K562 (cell line): ENCODE results near the gene SPDL1. TPM values are rescaled to one million over a fixed set of nuclear protein-coding genes. Genes with fewer than 3 reads are reported as not detected.

Source experiments
- ATAC-seq: fragments of 200-7000 bp; cut with Tn5 transposase; 3 replicates; pipeline ENCODE4 v1.9.1; 2020; ENCODE audit warnings: moderate library complexity
- BruUV-seq: library from RNA; stranded (reverse); fragments of 400-500 nt; replicated peaks from 2 replicates; lab custom pipeline; 2021; lab: Mats Ljungman, UMichigan
- CTCF ChIA-PET: fragments of 300-600 bp; formaldehyde crosslinking; extraction: SDS; loops from one replicate; lab custom pipeline; 2021; ENCODE audit warnings: low intra/inter-chr PET ratio; lab: Yijun Ruan, JAX
- POLR2A ChIA-PET: fragments of 300-600, 350-650 bp; sonication (Branson Sonifier 250); formaldehyde crosslinking; extraction: SDS; loops from one replicate; lab custom pipeline; 2021; ENCODE audit warnings: antibody characterized with exemption, inconsistent platforms; lab: Yijun Ruan, JAX
- DNase-seq, 4 experiments: peaks; one replicate each; pipeline versions ENCODE4 v3.0.0 to v3.0.0-alpha.2; 2011 to 2018; ENCODE audit warnings: low spot score in 3 of 4, mixed read lengths in 3 of 4; ENCODE audit errors: extremely low read depth in 1 of 4
- FAIRE-seq: peaks from 2 replicates; lab custom pipeline; 2011; peaks lifted over from hg19 to GRCh38; lab: Jason Lieb, UNC
- H2AFZ ChIP-seq: 2 replicates; pipeline ENCODE4 v1.6.0; 2011; ENCODE audit warnings: low read depth, low read length, control low read depth, inconsistent platforms
- H3K27ac ChIP-seq: fragments of 200-600 bp; 3 replicates; pipeline ENCODE4 v1.8.0; 2011; ENCODE audit warnings: low read depth, mild to moderate bottlenecking, control low read depth, inconsistent platforms, low read length, moderate library complexity, mixed read lengths; ENCODE audit errors: extremely low read depth
- H3K27me3 ChIP-seq, 2 experiments: fragments of 300-600 bp in 1 of 2; 2 replicates in 1 of 2; 3 replicates in 1 of 2; pipeline versions ENCODE4 v1.6.0 to v1.8.0; 2011; ENCODE audit warnings: inconsistent platforms in 2 of 2, low read length in 2 of 2, mild to moderate bottlenecking in 1 of 2, mixed read lengths in 1 of 2, moderate library complexity in 1 of 2; ENCODE audit not compliant: control insufficient read depth in 2 of 2, insufficient read depth in 2 of 2
- H3K36me3 ChIP-seq: fragments of 300-600 bp; 3 replicates; pipeline ENCODE4 v1.8.0; 2011; ENCODE audit warnings: mild to moderate bottlenecking, low read length, inconsistent platforms; ENCODE audit not compliant: control insufficient read depth, insufficient read depth
- H3K4me1 ChIP-seq, 2 experiments: fragments of 200-600 bp in 1 of 2; replicated peaks in 1 of 2; 2 replicates in 1 of 2; 3 replicates in 1 of 2; pipeline versions ENCODE4 v1.5.1 to v1.8.0; 2011; ENCODE audit warnings: inconsistent platforms in 2 of 2, low read length in 2 of 2, mild to moderate bottlenecking in 1 of 2, mixed read lengths in 1 of 2, moderate library complexity in 1 of 2; ENCODE audit not compliant: control insufficient read depth in 2 of 2, insufficient read depth in 2 of 2
- H3K4me2 ChIP-seq: 2 replicates; pipeline ENCODE4 v1.6.1; 2011; ENCODE audit warnings: low read length, control low read depth, inconsistent platforms, mixed read lengths; ENCODE audit not compliant: insufficient read depth
- H3K4me3 ChIP-seq: fragments of 200-600 bp; sonication (generic), shearing (Covaris generic); 2 replicates; pipeline ENCODE4 v1.5.1; 2016; ENCODE audit warnings: control low read depth, inconsistent platforms
- H3K79me2 ChIP-seq: fragments of 200-600 bp; 3 replicates; pipeline ENCODE4 v1.8.0; 2011; ENCODE audit warnings: low read length, inconsistent platforms; ENCODE audit not compliant: control insufficient read depth, insufficient read depth
- H3K9ac ChIP-seq, 2 experiments: 2 replicates each; pipeline versions ENCODE4 v1.6.0 to v1.6.1; 2011; ENCODE audit warnings: low read depth in 2 of 2, low read length in 2 of 2, control low read depth in 1 of 2, inconsistent platforms in 1 of 2, mild to moderate bottlenecking in 1 of 2, mixed read lengths in 1 of 2; ENCODE audit not compliant: insufficient read depth in 1 of 2
- H3K9me1 ChIP-seq: one replicate; pipeline ENCODE4 v1.6.0; 2011; ENCODE audit warnings: inconsistent platforms, mild to moderate bottlenecking, low read length, moderate library complexity; ENCODE audit not compliant: control insufficient read depth, insufficient read depth
- H3K9me3 ChIP-seq: replicated peaks from 2 replicates; pipeline ENCODE4 v1.5.1; 2011; ENCODE audit warnings: low read depth, low read length, inconsistent platforms; ENCODE audit not compliant: control insufficient read depth, insufficient read depth
- H4K20me1 ChIP-seq: replicated peaks from 2 replicates; pipeline ENCODE4 v1.6.1; 2011; ENCODE audit warnings: low read length, inconsistent platforms, mixed read lengths; ENCODE audit not compliant: control insufficient read depth, insufficient read depth
- ASH1L ChIP-seq: fragments of 450-650 bp; IDR thresholded peaks from 2 replicates; pipeline ENCODE4 v1.6.1; 2018; ENCODE audit warnings: borderline replicate concordance, mild to moderate bottlenecking, low read depth; ENCODE audit not compliant: partially characterized antibody
- ELF1 ChIP-seq: fragments of 200-800 bp; sonication (Bioruptor generic); IDR thresholded peaks from 2 replicates; pipeline ENCODE4 v1.6.1; 2016; ENCODE audit warnings: missing genetic modification characterization, missing compliant biosample characterization
- JUN ChIP-seq, 2 experiments: sonication (generic) in 1 of 2; formaldehyde crosslinking in 1 of 2; IDR thresholded peaks; 2 replicates each; pipeline versions ENCODE4 v1.6.1 to v1.8.0; 2012 to 2022; ENCODE audit warnings: borderline replicate concordance in 2 of 2, mild to moderate bottlenecking in 2 of 2, improper control_type of control experiment in 1 of 2, low read depth in 1 of 2, low read length in 1 of 2, missing genetic modification reagents in 1 of 2
- POLR3G ChIP-seq: IDR thresholded peaks from 2 replicates; pipeline ENCODE4 v1.6.1; 2011; ENCODE audit not compliant: insufficient read length, insufficient replicate concordance; ENCODE audit errors: extremely low read depth
- PREB ChIP-seq: sonication (generic); formaldehyde crosslinking; IDR thresholded peaks from 2 replicates; pipeline ENCODE4 v1.8.1; 2023; ENCODE audit warnings: mild to moderate bottlenecking, missing genetic modification reagents
- SNIP1 ChIP-seq: fragments of 450-650 bp; IDR thresholded peaks from 2 replicates; pipeline ENCODE4 v1.7.1; 2017; ENCODE audit warnings: low read depth, mild to moderate bottlenecking
- STAT5A ChIP-seq: IDR thresholded peaks from 2 replicates; pipeline ENCODE4 v1.6.1; 2012; ENCODE audit warnings: low read length, inconsistent platforms, borderline replicate concordance
- TAL1 ChIP-seq: fragments of 450-650 bp; IDR thresholded peaks from 2 replicates; pipeline ENCODE4 v1.6.1; 2016; ENCODE audit warnings: mild to moderate bottlenecking
- ZFP30 ChIP-seq: fragments of 250-450 bp; sonication (Bioruptor Pico); IDR thresholded peaks from 2 replicates; pipeline ENCODE4 v1.8.0; 2022; ENCODE audit warnings: moderate library complexity, mild to moderate bottlenecking, inconsistent platforms, borderline replicate concordance
- ZNF766 ChIP-seq: fragments of 200-800 bp; sonication (Bioruptor generic); conservative IDR thresholded peaks from 2 replicates; pipeline ENCODE4 v1.6.1; 2016; ENCODE audit warnings: missing genetic modification characterization, missing compliant biosample characterization
- WGBS: fragments of 100-300 bp; shearing (Covaris generic); methylation state at CpG from one replicate; pipeline ENCODE4 v1.1.6; 2016; ENCODE audit warnings: low coverage, mixed read lengths; ENCODE audit not compliant: insufficient coverage; ENCODE audit errors: missing lambda C conversion rate; 5-methylcytosine and 5-hydroxymethylcytosine counted together
- in situ Hi-C: fragments of 300-500 bp; cut with MboI; formaldehyde crosslinking; loops from 4 replicates; pipeline ENCODE4 v1.15.0; 2018; ENCODE audit warnings: inconsistent platforms, mixed read lengths
- intact Hi-C: fragments of 100-400 bp; cut with micrococcal nuclease; formaldehyde crosslinking; loops from 2 replicates; pipeline ENCODE4 v1.14.2; 2022
- polyA plus RNA-seq, 8 experiments: library from polyadenylated mRNA; depleted of rRNA in 4 of 8; stranded (reverse) in 5 of 8; unstranded in 3 of 8; fragments of >200 nt; fragmentation: Nextera tagmentation in 2 of 8; fragmentation: Illumina TruSeq in 1 of 8; extraction: Ambion mirVana in 2 of 8; extraction: Trizol in 1 of 8; gene quantifications; 2 replicates each; pipeline versions ENCODE4 v1.2.1 to v1.2.3, GENCODE V29; 2011 to 2014; ENCODE audit warnings: inconsistent platforms in 1 of 8, missing spikeins in 1 of 8
- total RNA-seq, 7 experiments: library from RNA; depleted of rRNA in 6 of 7; stranded (reverse); fragments of >200 nt in 6 of 7; fragmentation: Illumina TruSeq in 2 of 7; extraction: Trizol in 2 of 7; gene quantifications; 2 replicates each; pipeline versions ENCODE4 v1.2.1 to v1.2.3, GENCODE V29; 2011 to 2021; ENCODE audit warnings: low replicate concordance in 1 of 7
- TF ChIP-seq, protein P1 (sequence below): sonication (generic); formaldehyde crosslinking; IDR thresholded peaks from 2 replicates; pipeline ENCODE4 v1.8.0; 2022; ENCODE audit warnings: mild to moderate bottlenecking, missing genetic modification reagents
- TF ChIP-seq, protein P2 (sequence below): fragments of 250-450 bp; sonication (Bioruptor Pico); IDR thresholded peaks from 2 replicates; pipeline ENCODE4 v1.6.1; 2021; ENCODE audit warnings: mild to moderate bottlenecking

Gene SPDL1
- total and polyA plus RNA-seq, 9 of the 15 experiments (the other 6 are each of a cell fraction or from before 2014, with no cell fraction given): 32.4 to 59.6 (median 49.0) TPM

- TF ChIP-seq, protein P1, sequence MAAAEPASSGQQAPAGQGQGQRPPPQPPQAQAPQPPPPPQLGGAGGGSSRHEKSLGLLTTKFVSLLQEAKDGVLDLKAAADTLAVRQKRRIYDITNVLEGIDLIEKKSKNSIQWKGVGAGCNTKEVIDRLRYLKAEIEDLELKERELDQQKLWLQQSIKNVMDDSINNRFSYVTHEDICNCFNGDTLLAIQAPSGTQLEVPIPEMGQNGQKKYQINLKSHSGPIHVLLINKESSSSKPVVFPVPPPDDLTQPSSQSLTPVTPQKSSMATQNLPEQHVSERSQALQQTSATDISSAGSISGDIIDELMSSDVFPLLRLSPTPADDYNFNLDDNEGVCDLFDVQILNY: no peak
- TF ChIP-seq SNIP1: no peak
Measured at GRCh38 chr5:169631360-169631759, 47.8 kb downstream of the SPDL1 start (continued).

DNA sequence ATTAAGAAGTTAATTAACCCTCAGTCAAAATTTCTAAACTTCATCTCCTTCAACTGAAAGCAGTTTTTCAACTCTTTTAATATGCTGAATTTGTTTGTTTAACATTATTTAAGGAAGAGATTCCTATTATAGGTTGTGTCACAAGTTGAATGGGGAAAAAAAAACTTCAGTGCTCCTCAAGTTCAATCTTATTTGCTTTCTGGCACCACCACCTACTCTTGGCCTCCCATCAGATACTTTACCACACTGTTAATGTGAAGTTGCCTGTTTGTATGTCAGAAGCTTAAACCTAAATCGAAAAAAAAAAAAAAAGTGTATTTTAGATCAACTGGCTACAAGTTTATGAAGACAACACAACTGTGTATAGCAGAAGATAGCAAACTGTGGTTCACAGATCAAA lies 49.4 kb downstream of the SPDL1 start:
- Histone ChIP-seq H3K27me3 (no peaks in the 10 kb centered on the region), H3K9ac (no peak overlapping the region), H4K20me1 (no peaks in the 10 kb centered on the region), H2AFZ (no peak overlapping the region), H3K79me2 (no peaks in the 10 kb centered on the region; the same call in 2 of the 3 replicates), H3K4me3 (no peak overlapping the region), H3K4me1 (peaks cover 0 to 16% of the 10 kb centered on the region in 2 experiments; a peak in 3 of 5 replicates), H3K27ac (no peak overlapping the region), H3K36me3 (no peaks in the 10 kb centered on the region), H3K9me1 (no peaks in the 10 kb centered on the region), H3K9me3 (no peaks in the 10 kb centered on the region), H3K4me2 (no peak overlapping the region)
- POLR2A ChIA-PET: no interaction called here
- intact Hi-C loops: no loop called here
- in situ Hi-C loops: no loop called here
- ATAC-seq (no peak), DNase-seq (no peak), FAIRE-seq (no peak)
- BruUV-seq: no TSS peak
- CTCF ChIA-PET: no interaction called here
- 0% methylated on average over 1 of the region's 1 CpG for WGBS
- no peak for TF ChIP-seq POLR3G
- no peak for TF ChIP-seq PREB (CRISPR knock-in tag)
- TF ChIP-seq TAL1: no peak
- no peak for TF ChIP-seq ZFP30 (CRISPR knock-in tag)
- TF ChIP-seq, protein P2, sequence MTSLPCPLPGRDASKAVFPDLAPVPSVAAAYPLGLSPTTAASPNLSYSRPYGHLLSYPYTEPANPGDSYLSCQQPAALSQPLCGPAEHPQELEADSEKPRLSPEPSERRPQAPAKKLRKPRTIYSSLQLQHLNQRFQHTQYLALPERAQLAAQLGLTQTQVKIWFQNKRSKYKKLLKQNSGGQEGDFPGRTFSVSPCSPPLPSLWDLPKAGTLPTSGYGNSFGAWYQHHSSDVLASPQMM (CRISPR knock-in tag): no peak
- no peak for TF ChIP-seq ZNF766 (CRISPR knock-in tag)
- TF ChIP-seq JUN (IDR thresholded peaks at IDR 0.05; ENCODE audit: borderline replicate concordance, low read depth, low read length): no peak
- no peak for TF ChIP-seq JUN (CRISPR knock-in tag; IDR thresholded peaks at IDR 0.05; ENCODE audit: borderline replicate concordance)
- TF ChIP-seq ELF1 (tag): no peak
- TF ChIP-seq ASH1L: no peak
- no peak for TF ChIP-seq STAT5A
